ENCODE data around the gene PGM3. TPM values are rescaled to one million over a fixed set of nuclear protein-coding genes. Genes with fewer than 3 reads are reported as not detected.

The PGM3 gene
- 45.8 and 52.4 TPM in 2 replicates for total RNA-seq
- long read RNA-seq, full-length matches to known transcripts = 167 of 214 reads
- long read RNA-seq, partial matches to known transcripts = 12 of 214 reads
- long read RNA-seq, other reads (novel, unspliced or antisense) = 35 of 214 reads

- Mint-ChIP-seq H3K9me3 (no peaks in the 10 kb centered on the region), H3K36me3 (ENCODE audit: low read depth) (peaks cover 2% of the 10 kb centered on the region), H3K27ac (ENCODE audit: unreplicated experiment) (peak within 1 kb of the TSS; percentile 95), H3K4me1 (peaks cover 35% of the 10 kb centered on the region), H3K27me3 (ENCODE audit: low read depth) (no peaks in the 10 kb centered on the region), H3K4me3 (peak within 1 kb of the TSS; percentile 99)
- peak; percentile 73 for DNase-seq (ENCODE audit: low read depth, low spot score)
- no peak for TF ChIP-seq CTCF (conservative IDR thresholded peaks at IDR 0.05)
Measured at GRCh38 chr6:83192871-83193746, at the start of gene PGM3, which contains the start of gene RWDD2A. TSS of gene PGM3 (minus strand) at chr6:83193265. CDS start at chr6:83191012, 2,253 bp downstream. TSS of gene RWDD2A (plus strand) at chr6:83193357. CDS start at chr6:83194452, 1,095 bp downstream.

DNA sequence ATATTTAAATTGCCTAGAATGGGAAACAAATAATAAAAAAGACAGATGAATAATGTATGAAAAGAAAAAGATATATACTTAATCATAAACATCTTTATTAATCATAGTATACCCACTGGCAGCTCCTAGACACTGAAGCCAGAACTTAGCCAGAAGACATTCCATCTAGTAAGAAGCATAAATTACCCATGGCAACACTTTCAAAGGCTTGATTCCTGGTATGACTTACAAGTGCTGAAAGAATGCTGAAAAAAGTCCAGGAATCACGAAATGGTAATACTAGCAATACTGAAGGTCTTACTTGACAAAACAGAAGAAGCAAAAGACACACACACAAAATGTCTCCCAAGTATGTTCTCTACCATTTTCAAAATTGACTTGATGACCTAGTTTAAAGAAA is 38.1 kb upstream of the PGM3 start:
- H3K27ac Mint-ChIP-seq (ENCODE audit: unreplicated experiment) = no peak overlapping the region
- no peaks in the 10 kb centered on the region for H3K9me3 Mint-ChIP-seq
- no peaks in the 10 kb centered on the region for H3K36me3 Mint-ChIP-seq (ENCODE audit: low read depth)
- no peak overlapping the region for H3K4me3 Mint-ChIP-seq
- no peak for DNase-seq (ENCODE audit: low read depth, low spot score)
- H3K27me3 Mint-ChIP-seq (ENCODE audit: low read depth) = no peaks in the 10 kb centered on the region
- TF ChIP-seq CTCF (conservative IDR thresholded peaks at IDR 0.05) = no peak
- H3K4me1 Mint-ChIP-seq = no peaks in the 10 kb centered on the region

- no peak overlapping the region for H3K4me3 Mint-ChIP-seq
- H3K9me3 Mint-ChIP-seq = no peaks in the 10 kb centered on the region
- no peak overlapping the region for H3K27ac Mint-ChIP-seq (ENCODE audit: unreplicated experiment)
- no peaks in the 10 kb centered on the region for H3K36me3 Mint-ChIP-seq (ENCODE audit: low read depth)
- no peak for DNase-seq (ENCODE audit: low read depth, low spot score)
- H3K4me1 Mint-ChIP-seq = no peaks in the 10 kb centered on the region
- H3K27me3 Mint-ChIP-seq (ENCODE audit: low read depth) = no peaks in the 10 kb centered on the region
- TF ChIP-seq CTCF (conservative IDR thresholded peaks at IDR 0.05) = no peak
Measured at GRCh38 chr6:83226517-83226916, 33.5 kb upstream of the PGM3 start.

DNA sequence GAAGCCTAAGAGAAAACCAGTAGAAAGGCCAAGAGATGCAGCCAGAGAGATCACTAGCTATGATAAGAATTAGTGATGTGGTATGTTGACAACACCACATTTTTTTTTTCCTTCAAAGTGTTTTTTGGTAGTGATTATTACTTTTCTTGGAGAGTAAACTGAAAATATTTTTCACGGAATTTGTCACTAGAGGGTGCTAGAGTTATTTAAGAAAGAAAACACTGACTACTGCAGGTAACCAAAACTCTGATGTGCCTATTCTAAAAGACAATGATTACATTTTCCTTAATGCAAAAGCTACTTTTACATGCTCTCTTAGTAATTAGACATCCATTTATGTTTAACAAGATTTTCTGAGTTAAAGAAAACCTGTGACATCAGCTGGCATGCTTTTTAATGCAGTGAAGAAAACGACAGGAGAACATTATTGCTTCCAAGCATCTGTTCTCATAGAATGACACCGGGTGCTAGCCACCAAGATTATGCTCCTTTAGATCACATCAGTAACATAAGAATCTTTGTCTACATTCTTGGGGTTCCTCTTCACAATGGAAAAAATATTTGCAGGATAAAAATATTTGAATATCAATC is 28.9 kb upstream of the PGM3 start:
- Mint-ChIP-seq H3K27me3 (ENCODE audit: low read depth) (no peaks in the 10 kb centered on the region), H3K36me3 (ENCODE audit: low read depth) (no peaks in the 10 kb centered on the region), H3K27ac (ENCODE audit: unreplicated experiment) (no peak overlapping the region), H3K9me3 (no peaks in the 10 kb centered on the region), H3K4me1 (no peaks in the 10 kb centered on the region), H3K4me3 (no peak overlapping the region)
- DNase-seq (ENCODE audit: low read depth, low spot score) = no peak
- peak; percentile 78 for TF ChIP-seq CTCF (conservative IDR thresholded peaks at IDR 0.05)

DNA sequence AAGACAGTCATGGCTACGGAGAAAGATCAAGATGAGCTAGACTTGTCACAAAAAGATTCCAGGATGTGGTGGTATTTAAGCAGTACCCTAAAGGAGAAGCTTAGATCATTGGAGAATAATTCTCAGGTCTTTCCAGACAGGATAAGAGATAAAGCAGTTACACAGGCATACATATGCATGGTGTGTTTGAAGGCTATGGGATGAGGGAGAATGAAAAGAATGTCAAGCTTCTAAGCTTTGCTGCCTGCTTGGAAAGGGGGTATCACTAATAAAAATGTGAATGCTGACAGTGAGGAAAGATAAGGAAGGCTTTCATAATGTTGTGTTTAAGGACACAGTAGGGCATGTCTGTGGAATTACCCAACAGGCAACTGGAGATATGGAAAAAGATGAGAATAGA is 28.2 kb upstream of the PGM3 start:
- Mint-ChIP-seq H3K27me3 (ENCODE audit: low read depth) (no peaks in the 10 kb centered on the region), H3K4me1 (no peaks in the 10 kb centered on the region), H3K36me3 (ENCODE audit: low read depth) (no peaks in the 10 kb centered on the region), H3K4me3 (no peak overlapping the region), H3K27ac (ENCODE audit: unreplicated experiment) (no peak overlapping the region), H3K9me3 (no peaks in the 10 kb centered on the region)
- TF ChIP-seq CTCF (conservative IDR thresholded peaks at IDR 0.05) = no peak
- DNase-seq (ENCODE audit: low read depth, low spot score) = no peak

Measured in neural crest cell (in vitro differentiated cells).